Neural cell (in vitro differentiated cells): ENCODE results near the gene IVNS1ABP. TPM values are rescaled to one million over a fixed set of nuclear protein-coding genes. Genes with fewer than 3 reads are reported as not detected.

Source experiments
- H2AFZ ChIP-seq: fragments of 200-600, 300-800 bp; sonication (generic), shearing (Covaris generic); 2 replicates; pipeline ENCODE4 v1.6.0; 2014; ENCODE audit warnings: low read depth, mild to moderate bottlenecking, antibody characterized with exemption, low read length, moderate library complexity
- H3F3A ChIP-seq: fragments of 200-600 bp; shearing (Covaris generic); 2 replicates; pipeline ENCODE4 v1.6.1; 2016; ENCODE audit warnings: mild to moderate bottlenecking, moderate library complexity, mixed read lengths, antibody characterized with exemption, low read length; ENCODE audit not compliant: insufficient read depth, poor library complexity, severe bottlenecking
- H3K27ac ChIP-seq: fragments of 200-600, 300-800 bp; sonication (generic), shearing (Covaris generic); 2 replicates; pipeline ENCODE4 v1.5.1; 2014; ENCODE audit warnings: mild to moderate bottlenecking, low read length, moderate library complexity
- H3K27me3 ChIP-seq: fragments of 300-800, 200-600 bp; sonication (generic), shearing (Covaris generic); 2 replicates; pipeline ENCODE4 v1.6.0; 2014; ENCODE audit warnings: mild to moderate bottlenecking, low read depth, low read length, moderate library complexity; ENCODE audit not compliant: insufficient read depth
- H3K36me3 ChIP-seq: fragments of 300-800, 200-600 bp; sonication (generic), shearing (Covaris generic); 2 replicates; pipeline ENCODE4 v1.5.1; 2014; ENCODE audit warnings: mild to moderate bottlenecking, antibody characterized with exemption, low read length, moderate library complexity; ENCODE audit not compliant: insufficient read depth
- H3K4me2 ChIP-seq: fragments of 300-800, 200-600 bp; sonication (generic), shearing (Covaris generic); 2 replicates; pipeline ENCODE4 v1.6.0; 2014; ENCODE audit warnings: mild to moderate bottlenecking, low read length
- H3K4me3 ChIP-seq: fragments of 300-800, 200-600 bp; sonication (generic), shearing (Covaris generic); 2 replicates; pipeline ENCODE4 v1.5.1; 2014; ENCODE audit warnings: mild to moderate bottlenecking, low read length, moderate library complexity
- H3K79me2 ChIP-seq: fragments of 200-600 bp; shearing (Covaris generic); replicated peaks from 2 replicates; pipeline ENCODE4 v1.6.0; 2014; ENCODE audit warnings: mild to moderate bottlenecking, low read length, moderate library complexity; ENCODE audit not compliant: insufficient read depth
- H3K9ac ChIP-seq: fragments of 300-800, 200-600 bp; sonication (generic), shearing (Covaris generic); 2 replicates; pipeline ENCODE4 v1.6.1; 2016; ENCODE audit warnings: mild to moderate bottlenecking, low read length, mixed read lengths
- H3K9me2 ChIP-seq: fragments of 200-600 bp; shearing (Covaris generic); 2 replicates; pipeline ENCODE4 v1.6.1; 2016; ENCODE audit warnings: mild to moderate bottlenecking, low read length, mixed read lengths; ENCODE audit not compliant: insufficient read depth
- H3K9me3 ChIP-seq: fragments of 200-600, 300-800 bp; sonication (generic), shearing (Covaris generic); 2 replicates; pipeline ENCODE4 v1.6.1; 2016; ENCODE audit warnings: mild to moderate bottlenecking, mixed run types, low read length, moderate library complexity, mixed read lengths
- H4K20me1 ChIP-seq: fragments of 200-600 bp; shearing (Covaris generic); 2 replicates; pipeline ENCODE4 v1.6.1; 2016; ENCODE audit warnings: mild to moderate bottlenecking, mixed run types; ENCODE audit not compliant: insufficient read depth
- EP300 ChIP-seq: fragments of 450-650 bp; conservative IDR thresholded peaks from 2 replicates; pipeline ENCODE4 v1.6.1; 2014; ENCODE audit warnings: antibody characterized with exemption, mild to moderate bottlenecking, moderate library complexity; ENCODE audit not compliant: poor library complexity, severe bottlenecking
- EZH2 ChIP-seq: fragments of 200-600, 300-800 bp; shearing (Covaris generic), sonication (generic); IDR thresholded peaks from 2 replicates; pipeline ENCODE4 v1.6.1; 2014; ENCODE audit warnings: antibody characterized with exemption, low read length, borderline replicate concordance, mild to moderate bottlenecking; ENCODE audit not compliant: insufficient read depth, poor library complexity, severe bottlenecking
- MXI1 ChIP-seq: fragments of 450-650 bp; conservative IDR thresholded peaks from 2 replicates; pipeline ENCODE4 v1.6.1; 2014; ENCODE audit warnings: antibody characterized with exemption, mild to moderate bottlenecking; ENCODE audit not compliant: poor library complexity, severe bottlenecking
- POLR2AphosphoS5 ChIP-seq: IDR thresholded peaks from 2 replicates; pipeline ENCODE4 v1.6.1; 2012
- RAD21 ChIP-seq: fragments of 450-650 bp; conservative IDR thresholded peaks from 2 replicates; pipeline ENCODE4 v1.6.1; 2014; ENCODE audit warnings: antibody characterized with exemption, mild to moderate bottlenecking, moderate library complexity
- REST ChIP-seq: IDR thresholded peaks from 2 replicates; pipeline ENCODE4 v1.6.1; 2012; ENCODE audit warnings: borderline replicate concordance
- SMC3 ChIP-seq: fragments of 450-650 bp; conservative IDR thresholded peaks from 2 replicates; pipeline ENCODE4 v1.6.1; 2014; ENCODE audit warnings: antibody characterized with exemption, mild to moderate bottlenecking, moderate library complexity; ENCODE audit not compliant: poor library complexity
- TAF1 ChIP-seq: IDR thresholded peaks from 2 replicates; pipeline ENCODE4 v1.6.1; 2012; ENCODE audit warnings: low read depth
- polyA plus RNA-seq: library from polyadenylated mRNA; depleted of rRNA; stranded (reverse); fragments of >200 nt; gene quantifications from 2 replicates; pipeline ENCODE4 v1.2.3, GENCODE V29; 2014
- TF ChIP-seq, protein P1 (sequence below): fragments of 450-650 bp; IDR thresholded peaks from 2 replicates; pipeline ENCODE4 v1.5.1; 2014; ENCODE audit warnings: antibody characterized with exemption, mild to moderate bottlenecking, moderate library complexity; ENCODE audit not compliant: poor library complexity, severe bottlenecking

Gene IVNS1ABP
- polyA plus RNA-seq, 1 donor from 2014 or later = 208 TPM

- H3K79me2 ChIP-seq = no peaks in the 10 kb centered on the region
- no peak overlapping the region for H3K4me2 ChIP-seq
- no peak for TF ChIP-seq SMC3
- TF ChIP-seq MXI1 = no peak
- TF ChIP-seq, protein P1, sequence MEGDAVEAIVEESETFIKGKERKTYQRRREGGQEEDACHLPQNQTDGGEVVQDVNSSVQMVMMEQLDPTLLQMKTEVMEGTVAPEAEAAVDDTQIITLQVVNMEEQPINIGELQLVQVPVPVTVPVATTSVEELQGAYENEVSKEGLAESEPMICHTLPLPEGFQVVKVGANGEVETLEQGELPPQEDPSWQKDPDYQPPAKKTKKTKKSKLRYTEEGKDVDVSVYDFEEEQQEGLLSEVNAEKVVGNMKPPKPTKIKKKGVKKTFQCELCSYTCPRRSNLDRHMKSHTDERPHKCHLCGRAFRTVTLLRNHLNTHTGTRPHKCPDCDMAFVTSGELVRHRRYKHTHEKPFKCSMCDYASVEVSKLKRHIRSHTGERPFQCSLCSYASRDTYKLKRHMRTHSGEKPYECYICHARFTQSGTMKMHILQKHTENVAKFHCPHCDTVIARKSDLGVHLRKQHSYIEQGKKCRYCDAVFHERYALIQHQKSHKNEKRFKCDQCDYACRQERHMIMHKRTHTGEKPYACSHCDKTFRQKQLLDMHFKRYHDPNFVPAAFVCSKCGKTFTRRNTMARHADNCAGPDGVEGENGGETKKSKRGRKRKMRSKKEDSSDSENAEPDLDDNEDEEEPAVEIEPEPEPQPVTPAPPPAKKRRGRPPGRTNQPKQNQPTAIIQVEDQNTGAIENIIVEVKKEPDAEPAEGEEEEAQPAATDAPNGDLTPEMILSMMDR = no peak
- no peak for TF ChIP-seq RAD21
- no peak for TF ChIP-seq REST
- no peak for TF ChIP-seq TAF1
- TF ChIP-seq EP300 = no peak
- TF ChIP-seq EZH2 = no peak
- TF ChIP-seq POLR2AphosphoS5 = no peak
- no peaks in the 10 kb centered on the region for H4K20me1 ChIP-seq
- no peaks in the 10 kb centered on the region for H3K9me2 ChIP-seq
- H3K9me3 ChIP-seq = no peaks in the 10 kb centered on the region
- H2AFZ ChIP-seq = no peak overlapping the region
- no peak overlapping the region for H3K27ac ChIP-seq
- H3K27me3 ChIP-seq = no peaks in the 10 kb centered on the region
- H3K4me3 ChIP-seq = no peak overlapping the region
- H3F3A ChIP-seq = no peaks in the 10 kb centered on the region
- H3K36me3 ChIP-seq = no peaks in the 10 kb centered on the region
- no peak overlapping the region for H3K9ac ChIP-seq
Measured at GRCh38 chr1:185337246-185337645, 20.2 kb upstream of the IVNS1ABP start.

DNA sequence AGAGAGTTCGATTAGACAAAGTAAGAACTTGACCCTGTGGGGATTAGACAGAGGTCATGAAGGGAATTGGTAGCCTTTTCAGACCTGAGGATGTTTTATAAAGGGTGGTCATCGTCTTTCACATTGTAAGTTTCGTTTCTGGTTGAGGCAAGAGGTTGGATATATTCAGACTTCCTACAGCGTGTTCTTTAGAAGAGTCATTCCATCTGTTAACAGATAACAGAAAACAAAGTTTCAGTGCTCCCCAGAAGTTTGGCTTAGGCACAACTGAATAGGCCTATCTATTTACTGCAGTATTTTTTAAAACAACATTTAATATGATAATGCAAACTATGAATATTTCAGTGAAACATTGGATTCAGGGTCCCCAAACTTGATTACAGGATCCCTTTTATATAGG is 17.1 kb upstream of the IVNS1ABP start:
- no peak overlapping the region for H3K4me3 ChIP-seq
- no peaks in the 10 kb centered on the region for H3K27me3 ChIP-seq
- no peak overlapping the region for H2AFZ ChIP-seq
- no peaks in the 10 kb centered on the region for H3F3A ChIP-seq
- H3K9me2 ChIP-seq = no peaks in the 10 kb centered on the region
- H3K9me3 ChIP-seq = no peaks in the 10 kb centered on the region
- H3K4me2 ChIP-seq = no peak overlapping the region
- TF ChIP-seq REST = no peak
- no peak for TF ChIP-seq POLR2AphosphoS5
- TF ChIP-seq EZH2 = no peak
- TF ChIP-seq RAD21 = no peak
- TF ChIP-seq, protein P1 = no peak
- no peak for TF ChIP-seq SMC3
- TF ChIP-seq TAF1 = no peak
- TF ChIP-seq MXI1 = no peak
- no peak for TF ChIP-seq EP300
- H4K20me1 ChIP-seq = no peaks in the 10 kb centered on the region
- H3K36me3 ChIP-seq = no peaks in the 10 kb centered on the region
- H3K27ac ChIP-seq = no peak overlapping the region
- H3K79me2 ChIP-seq = no peaks in the 10 kb centered on the region
- H3K9ac ChIP-seq = no peak overlapping the region
